Activated CD8-positive, alpha-beta T cell treated with anti-CD3 and anti-CD28 coated beads, Interleukin-2, amount 10 ng/mL, durations not matched to agents 7 days and 5 days (primary cell): Measurements from ENCODE around the gene AFAP1. TPM values are rescaled to one million over a fixed set of nuclear protein-coding genes. Genes with fewer than 3 reads are reported as not detected.

ENCODE experiments used
- ATAC-seq: fragments of 150-1000 bp; cut with Tn5 transposase; one replicate; pipeline ENCODE4 v1.10.0; 2021; ENCODE audit warnings: moderate library complexity
- CTCF ChIA-PET: fragments of 350-600 bp; sonication (Branson Sonifier 250); formaldehyde crosslinking; loops from one replicate; lab custom pipeline; 2021; ENCODE audit warnings: antibody characterized with exemption; lab: Charles Lee
- POLR2A ChIA-PET: fragments of 350-600 bp; sonication (Branson Sonifier 250); formaldehyde crosslinking; loops from one replicate; lab custom pipeline; 2021; ENCODE audit warnings: antibody characterized with exemption; lab: Charles Lee
- DNase-seq: peaks from one replicate; pipeline ENCODE4 v3.0.0-alpha.2; 2020
- H3K27ac Mint-ChIP-seq: one replicate; pipeline ENCODE4 v1.8.0; 2021; ENCODE audit warnings: mild to moderate bottlenecking, mixed read lengths
- H3K27me3 Mint-ChIP-seq: one replicate; pipeline ENCODE4 v1.8.0; 2021; ENCODE audit warnings: low read depth, mixed read lengths
- H3K36me3 Mint-ChIP-seq: one replicate; pipeline ENCODE4 v1.8.0; 2021; ENCODE audit warnings: low read depth, mixed read lengths
- H3K4me1 Mint-ChIP-seq: one replicate; pipeline ENCODE4 v1.8.0; 2021; ENCODE audit warnings: low read depth, mixed read lengths
- H3K4me3 Mint-ChIP-seq: one replicate; pipeline ENCODE4 v1.8.0; 2021; ENCODE audit warnings: mild to moderate bottlenecking, mixed read lengths
- H3K9me3 Mint-ChIP-seq: one replicate; pipeline ENCODE4 v1.8.0; 2022; ENCODE audit warnings: mixed read lengths; ENCODE audit not compliant: insufficient read depth
- total RNA-seq, 2 experiments: library from RNA; stranded (reverse); gene quantifications; one replicate each; pipeline ENCODE4 v1.2.3, GENCODE V29; 2021

Gene AFAP1
- total RNA-seq, 2 experiments from 2014 or later: 5.3 to 6.2 TPM

GRCh38 chr4:7880683-7881082 lies 59.0 kb downstream of the AFAP1 start:
- no peaks in the 10 kb centered on the region for H3K9me3 Mint-ChIP-seq
- DNase-seq: no peak
- peaks cover 30% of the 10 kb centered on the region for H3K4me1 Mint-ChIP-seq
- POLR2A ChIA-PET: no interaction called here
- no peaks in the 10 kb centered on the region for H3K36me3 Mint-ChIP-seq
- ATAC-seq: no peak
- CTCF ChIA-PET: no interaction called here
- H3K4me3 Mint-ChIP-seq: no peak overlapping the region
- no peak overlapping the region for H3K27ac Mint-ChIP-seq
- no peaks in the 10 kb centered on the region for H3K27me3 Mint-ChIP-seq

GRCh38 chr4:7879127-7879526 lies 60.5 kb downstream of the AFAP1 start:
- no peak for DNase-seq

GRCh38 chr4:7878323-7878722 lies 61.3 kb downstream of the AFAP1 start:
- CTCF ChIA-PET: interaction anchor here (2.3 to 3.3 kb wide), 2 partner anchors 75 to 108 kb away, joined by 17 to 23 read pairs; no protein-coding TSS in a partner anchor
- ATAC-seq (no peak), DNase-seq (no peak)
- Mint-ChIP-seq H3K4me1 (peaks cover 31% of the 10 kb centered on the region), H3K9me3 (no peaks in the 10 kb centered on the region), H3K36me3 (no peaks in the 10 kb centered on the region), H3K27ac (no peak overlapping the region), H3K27me3 (no peaks in the 10 kb centered on the region), H3K4me3 (no peak overlapping the region)
- POLR2A ChIA-PET: no interaction called here

More at GRCh38 chr4:7879127-7879526, 60.5 kb downstream of the AFAP1 start:
- no peaks in the 10 kb centered on the region for H3K36me3 Mint-ChIP-seq
- peaks cover 31% of the 10 kb centered on the region for H3K4me1 Mint-ChIP-seq
- H3K4me3 Mint-ChIP-seq: no peak overlapping the region
- ChIA-PET CTCF (interaction anchor here (3.3 kb wide), 1 partner anchor 76 kb away, joined by 23 read pairs; no protein-coding TSS in a partner anchor), POLR2A (no interaction called here)
- no peak overlapping the region for H3K27ac Mint-ChIP-seq
- H3K9me3 Mint-ChIP-seq: no peaks in the 10 kb centered on the region
- no peak for ATAC-seq
- H3K27me3 Mint-ChIP-seq: no peaks in the 10 kb centered on the region

GRCh38 chr4:7877176-7877575 lies 62.5 kb downstream of the AFAP1 start:
- H3K27ac Mint-ChIP-seq: peak overlapping the region; percentile 63
- H3K9me3 Mint-ChIP-seq: no peaks in the 10 kb centered on the region
- ChIA-PET CTCF (interaction anchor here (0.7 to 3.3 kb wide), 14 partner anchors 9 to 304 kb away, joined by 3 to 23 read pairs (median 4); no protein-coding TSS in a partner anchor), POLR2A (no interaction called here)
- ATAC-seq (no peak), DNase-seq (no peak)
- H3K4me1 Mint-ChIP-seq: peaks cover 31% of the 10 kb centered on the region
- H3K4me3 Mint-ChIP-seq: no peak overlapping the region
- H3K27me3 Mint-ChIP-seq: no peaks in the 10 kb centered on the region
- no peaks in the 10 kb centered on the region for H3K36me3 Mint-ChIP-seq

GRCh38 chr4:7876201-7876875 lies 63.3 kb downstream of the AFAP1 start:
- DNase-seq (peak; percentile 45), ATAC-seq (peak; percentile 85)
- H3K27ac Mint-ChIP-seq: peak overlapping the region; percentile 63
- ChIA-PET CTCF (interaction anchor here (0.7 to 3.3 kb wide), 15 partner anchors 8 to 303 kb away, joined by 3 to 23 read pairs (median 4); no protein-coding TSS in a partner anchor), POLR2A (no interaction called here)
- H3K4me1 Mint-ChIP-seq: peaks cover 31% of the 10 kb centered on the region
- H3K36me3 Mint-ChIP-seq: no peaks in the 10 kb centered on the region
- H3K4me3 Mint-ChIP-seq: peak overlapping the region; percentile 32
- H3K27me3 Mint-ChIP-seq: no peaks in the 10 kb centered on the region
- no peaks in the 10 kb centered on the region for H3K9me3 Mint-ChIP-seq

GRCh38 chr4:7874838-7875237 lies 64.8 kb downstream of the AFAP1 start:
- DNase-seq (no peak), ATAC-seq (no peak)
- H3K36me3 Mint-ChIP-seq: no peaks in the 10 kb centered on the region
- peaks cover 23% of the 10 kb centered on the region for H3K4me1 Mint-ChIP-seq
- ChIA-PET CTCF (interaction anchor here (0.6 kb wide), 1 partner anchor 45 kb away, joined by 3 read pairs; no protein-coding TSS in a partner anchor), POLR2A (no interaction called here)
- no peak overlapping the region for H3K4me3 Mint-ChIP-seq
- no peak overlapping the region for H3K27ac Mint-ChIP-seq
- no peaks in the 10 kb centered on the region for H3K9me3 Mint-ChIP-seq
- no peaks in the 10 kb centered on the region for H3K27me3 Mint-ChIP-seq

- Mint-ChIP-seq H3K4me3 (no peak overlapping the region), H3K9me3 (no peaks in the 10 kb centered on the region), H3K27ac (no peak overlapping the region), H3K4me1 (peaks cover 26% of the 10 kb centered on the region), H3K36me3 (no peaks in the 10 kb centered on the region), H3K27me3 (no peaks in the 10 kb centered on the region)
- ATAC-seq: no peak
- DNase-seq: no peak
- ChIA-PET POLR2A (no interaction called here), CTCF (no interaction called here)
Measured at GRCh38 chr4:7873881-7874280, 65.8 kb downstream of the AFAP1 start.

GRCh38 chr4:7872264-7872771 lies 67.3 kb downstream of the AFAP1 start:
- Mint-ChIP-seq H3K4me3 (no peak overlapping the region), H3K27me3 (no peaks in the 10 kb centered on the region), H3K36me3 (peaks cover 3% of the 10 kb centered on the region), H3K27ac (no peak overlapping the region), H3K4me1 (peaks cover 33% of the 10 kb centered on the region), H3K9me3 (no peaks in the 10 kb centered on the region)
- no peak for ATAC-seq
- ChIA-PET POLR2A (no interaction called here), CTCF (no interaction called here)
- DNase-seq: no peak

GRCh38 chr4:7871356-7871755 lies 68.3 kb downstream of the AFAP1 start:
- DNase-seq (no peak), ATAC-seq (no peak)
- Mint-ChIP-seq H3K27ac (no peak overlapping the region), H3K4me1 (peaks cover 26% of the 10 kb centered on the region), H3K36me3 (peaks cover 5% of the 10 kb centered on the region), H3K9me3 (no peaks in the 10 kb centered on the region), H3K4me3 (no peak overlapping the region), H3K27me3 (no peaks in the 10 kb centered on the region)
- ChIA-PET CTCF (no interaction called here), POLR2A (no interaction called here)

GRCh38 chr4:7868892-7869471 lies 70.7 kb downstream of the AFAP1 start:
- ChIA-PET POLR2A (interaction anchor here (0.6 to 1.0 kb wide), 2 partner anchors 14 to 19 kb away, joined by 3 to 4 read pairs; no protein-coding TSS in a partner anchor), CTCF (interaction anchor here (1.0 to 1.1 kb wide), 3 partner anchors 8 to 64 kb away, joined by 3 to 4 read pairs (median 4); no protein-coding TSS in a partner anchor)
- Mint-ChIP-seq H3K27ac (peak overlapping the region; percentile 57), H3K4me1 (peaks cover 18% of the 10 kb centered on the region), H3K9me3 (peaks cover 2% of the 10 kb centered on the region), H3K4me3 (peak overlapping the region; percentile 13), H3K27me3 (no peaks in the 10 kb centered on the region), H3K36me3 (peaks cover 6% of the 10 kb centered on the region)
- ATAC-seq: no peak
- no peak for DNase-seq

- POLR2A ChIA-PET: interaction anchor here (0.6 to 1.0 kb wide), 2 partner anchors 13 to 19 kb away, joined by 3 to 4 read pairs; no protein-coding TSS in a partner anchor
- CTCF ChIA-PET: interaction anchor here (1.0 to 1.1 kb wide), 2 partner anchors 8 to 23 kb away, joined by 3 to 4 read pairs; no protein-coding TSS in a partner anchor
- H3K4me1 Mint-ChIP-seq: peaks cover 18% of the 10 kb centered on the region
- no peak overlapping the region for H3K4me3 Mint-ChIP-seq
- peak overlapping the region; percentile 57 for H3K27ac Mint-ChIP-seq
- H3K9me3 Mint-ChIP-seq: peaks cover 7% of the 10 kb centered on the region
- peaks cover 9% of the 10 kb centered on the region for H3K36me3 Mint-ChIP-seq
- no peak for DNase-seq
- no peak for ATAC-seq
- H3K27me3 Mint-ChIP-seq: no peaks in the 10 kb centered on the region
Measured at GRCh38 chr4:7868436-7868775, 71.3 kb downstream of the AFAP1 start.
